Osteocyte (in vitro differentiated cells): Measurements from ENCODE around the gene SLC20A1. TPM values are rescaled to one million over a fixed set of nuclear protein-coding genes. Genes with fewer than 3 reads are reported as not detected.

Experiments used
- DNase-seq: peaks from one replicate; pipeline ENCODE4 v3.0.0; 2021; ENCODE audit warnings: mixed read lengths; ENCODE audit not compliant: unreplicated experiment; ENCODE audit errors: extremely low spot score
- H3K27ac Mint-ChIP-seq: one replicate; pipeline ENCODE4 v1.8.0; 2021; ENCODE audit warnings: mild to moderate bottlenecking, mixed read lengths; ENCODE audit not compliant: unreplicated experiment
- H3K27me3 Mint-ChIP-seq: one replicate; pipeline ENCODE4 v1.8.0; 2021; ENCODE audit warnings: mixed read lengths; ENCODE audit not compliant: unreplicated experiment
- H3K36me3 Mint-ChIP-seq: one replicate; pipeline ENCODE4 v1.8.0; 2021; ENCODE audit warnings: mixed read lengths; ENCODE audit not compliant: unreplicated experiment
- H3K4me1 Mint-ChIP-seq: one replicate; pipeline ENCODE4 v1.8.0; 2021; ENCODE audit warnings: mixed read lengths; ENCODE audit not compliant: unreplicated experiment
- H3K4me3 Mint-ChIP-seq: one replicate; pipeline ENCODE4 v1.8.0; 2021; ENCODE audit warnings: mild to moderate bottlenecking, moderate library complexity, mixed read lengths; ENCODE audit not compliant: unreplicated experiment
- H3K9me3 Mint-ChIP-seq: one replicate; pipeline ENCODE4 v1.8.0; 2021; ENCODE audit warnings: mixed read lengths; ENCODE audit not compliant: unreplicated experiment
- total RNA-seq: library from RNA; stranded (reverse); gene quantifications from 2 replicates; pipeline ENCODE4 v1.2.1, GENCODE V29; 2021
- TF ChIP-seq, protein P1 (sequence below): fragments of 200-600 bp; sonication (generic); IDR thresholded peaks from 2 replicates; pipeline ENCODE4 v1.5.0; 2021; ENCODE audit warnings: antibody characterized with exemption, mild to moderate bottlenecking, moderate library complexity

The SLC20A1 gene
- total RNA-seq, 1 donor from 2014 or later, result 80.4 TPM

- TF ChIP-seq, protein P1, sequence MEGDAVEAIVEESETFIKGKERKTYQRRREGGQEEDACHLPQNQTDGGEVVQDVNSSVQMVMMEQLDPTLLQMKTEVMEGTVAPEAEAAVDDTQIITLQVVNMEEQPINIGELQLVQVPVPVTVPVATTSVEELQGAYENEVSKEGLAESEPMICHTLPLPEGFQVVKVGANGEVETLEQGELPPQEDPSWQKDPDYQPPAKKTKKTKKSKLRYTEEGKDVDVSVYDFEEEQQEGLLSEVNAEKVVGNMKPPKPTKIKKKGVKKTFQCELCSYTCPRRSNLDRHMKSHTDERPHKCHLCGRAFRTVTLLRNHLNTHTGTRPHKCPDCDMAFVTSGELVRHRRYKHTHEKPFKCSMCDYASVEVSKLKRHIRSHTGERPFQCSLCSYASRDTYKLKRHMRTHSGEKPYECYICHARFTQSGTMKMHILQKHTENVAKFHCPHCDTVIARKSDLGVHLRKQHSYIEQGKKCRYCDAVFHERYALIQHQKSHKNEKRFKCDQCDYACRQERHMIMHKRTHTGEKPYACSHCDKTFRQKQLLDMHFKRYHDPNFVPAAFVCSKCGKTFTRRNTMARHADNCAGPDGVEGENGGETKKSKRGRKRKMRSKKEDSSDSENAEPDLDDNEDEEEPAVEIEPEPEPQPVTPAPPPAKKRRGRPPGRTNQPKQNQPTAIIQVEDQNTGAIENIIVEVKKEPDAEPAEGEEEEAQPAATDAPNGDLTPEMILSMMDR, result no peak
- peak overlapping the region; percentile 86 for H3K27ac Mint-ChIP-seq
Observed at GRCh38 chr2:112692918-112693317, 47.2 kb downstream of the SLC20A1 start.

DNA sequence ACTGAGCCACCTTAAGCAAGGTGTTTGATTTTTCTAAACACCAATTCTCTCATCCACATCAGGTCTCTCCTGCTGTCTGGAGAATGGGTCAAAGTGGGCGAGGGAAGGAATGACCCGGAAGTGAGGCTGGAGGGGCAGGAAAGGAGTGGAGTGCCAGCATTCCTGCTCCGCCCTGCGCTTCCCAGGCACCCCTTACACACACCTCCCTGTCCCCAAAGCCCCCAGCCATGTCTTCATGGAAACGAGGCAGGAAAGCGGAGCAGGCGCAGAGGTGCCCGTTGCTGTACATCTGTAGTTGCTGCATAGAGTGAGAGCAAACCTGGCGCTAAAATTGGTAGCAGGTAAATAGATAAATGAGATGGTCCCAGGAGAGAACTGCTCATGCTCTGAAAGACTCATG, 47.9 kb downstream of the SLC20A1 start:
- H3K4me1 Mint-ChIP-seq, result peaks cover 28% of the 10 kb centered on the region
- TF ChIP-seq, protein P1, result no peak
- H3K9me3 Mint-ChIP-seq, result no peaks in the 10 kb centered on the region
- peak; percentile 48 for DNase-seq
- no peak overlapping the region for H3K27ac Mint-ChIP-seq
- H3K27me3 Mint-ChIP-seq, result no peaks in the 10 kb centered on the region
- no peaks in the 10 kb centered on the region for H3K36me3 Mint-ChIP-seq
- no peak overlapping the region for H3K4me3 Mint-ChIP-seq

More at GRCh38 chr2:112692918-112693317, 47.2 kb downstream of the SLC20A1 start:
- no peaks in the 10 kb centered on the region for H3K27me3 Mint-ChIP-seq
- H3K4me3 Mint-ChIP-seq, result no peak overlapping the region
- no peaks in the 10 kb centered on the region for H3K36me3 Mint-ChIP-seq
- H3K9me3 Mint-ChIP-seq, result no peaks in the 10 kb centered on the region
- DNase-seq, result peak; percentile 53
- peaks cover 30% of the 10 kb centered on the region for H3K4me1 Mint-ChIP-seq

- TF ChIP-seq, protein P1, result no peak
- H3K4me1 Mint-ChIP-seq, result peaks cover 23% of the 10 kb centered on the region
- DNase-seq, result peak; percentile 60
- peaks cover 3% of the 10 kb centered on the region for H3K27me3 Mint-ChIP-seq
- H3K27ac Mint-ChIP-seq, result no peak overlapping the region
- no peak overlapping the region for H3K4me3 Mint-ChIP-seq
- no peaks in the 10 kb centered on the region for H3K36me3 Mint-ChIP-seq
- H3K9me3 Mint-ChIP-seq, result no peaks in the 10 kb centered on the region
Observed at GRCh38 chr2:112694182-112694581, 48.4 kb downstream of the SLC20A1 start.

DNA sequence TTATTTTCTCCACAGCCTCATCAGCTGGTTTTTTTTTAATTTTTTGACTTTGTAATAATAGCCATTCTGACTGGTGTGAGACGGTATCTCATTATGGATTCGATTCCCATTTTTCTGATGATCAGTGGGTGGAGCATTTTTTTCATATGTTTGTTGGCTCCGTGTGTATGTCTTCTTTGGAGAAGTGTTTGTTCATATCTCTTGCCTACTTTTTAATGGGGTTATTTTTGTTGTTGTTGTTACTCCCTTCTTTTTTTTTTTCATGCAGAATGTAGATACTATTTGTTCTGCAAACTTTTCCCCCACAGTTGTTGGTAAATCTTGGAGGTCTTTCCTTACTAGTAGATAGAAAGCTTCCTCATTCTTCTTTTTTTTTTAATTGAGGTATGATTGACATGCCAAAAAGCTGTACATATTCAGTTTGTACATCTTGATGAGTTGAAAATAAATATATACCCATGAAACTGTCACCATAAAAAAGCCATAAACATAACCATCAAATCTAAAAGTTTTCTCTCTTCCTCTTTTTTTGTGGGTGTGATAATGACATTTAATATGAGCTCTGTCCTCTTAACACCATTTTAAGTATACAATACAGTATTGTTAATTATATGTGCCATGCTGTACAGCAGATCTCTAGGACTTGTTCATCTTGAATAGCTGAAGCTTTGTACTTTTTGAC, 53.2 kb downstream of the SLC20A1 start:
- Mint-ChIP-seq H3K27ac (no peak overlapping the region), H3K27me3 (peaks cover 11% of the 10 kb centered on the region), H3K36me3 (no peaks in the 10 kb centered on the region)

GRCh38 chr2:112699984-112700667, 54.4 kb downstream of the SLC20A1 start:
- H3K9me3 Mint-ChIP-seq, result no peaks in the 10 kb centered on the region
- H3K27ac Mint-ChIP-seq, result no peak overlapping the region
- no peaks in the 10 kb centered on the region for H3K36me3 Mint-ChIP-seq
- TF ChIP-seq, protein P1, result no peak
- DNase-seq, result no peak
- no peaks in the 10 kb centered on the region for H3K4me1 Mint-ChIP-seq
- peaks cover 16% of the 10 kb centered on the region for H3K27me3 Mint-ChIP-seq
- H3K4me3 Mint-ChIP-seq, result no peak overlapping the region

More for the DNA sequence above, 53.2 kb downstream of the SLC20A1 start:
- no peaks in the 10 kb centered on the region for H3K4me1 Mint-ChIP-seq
- H3K4me3 Mint-ChIP-seq, result no peak overlapping the region
- DNase-seq, result no peak
- TF ChIP-seq, protein P1, result no peak
- no peaks in the 10 kb centered on the region for H3K9me3 Mint-ChIP-seq
